GM21529 (cell line): ENCODE results near the gene BCLAF1.
"Not testable (repeated sequence)": the region's sequence is repeated elsewhere in the genome, so short reads cannot be mapped to it uniquely, and the experiment has no call there.

Experiments
- ATAC-seq: cut with Tn5 transposase; IDR thresholded peaks from one replicate; pipeline ENCODE4 v1.9.1; 2021; ENCODE audit not compliant: unreplicated experiment

The BCLAF1 gene

GRCh38 chr6:136250686-136251008 lies 39.0 kb downstream of the BCLAF1 start:
- peak; percentile 4 for ATAC-seq

- peak; percentile 97 for ATAC-seq
Observed at GRCh38 chr6:136249811-136250685, 39.6 kb downstream of the BCLAF1 start, which contains the start of gene MTFR2. Gene MTFR2 (minus strand): TSS chr6:136250311. CDS start chr6:136249099, 1,212 bp downstream.

GRCh38 chr6:136249336-136249735 lies 40.3 kb downstream of the BCLAF1 start:
- ATAC-seq: no peak

- ATAC-seq: no peak
Observed at GRCh38 chr6:136244061-136244616, 45.5 kb downstream of the BCLAF1 start.

GRCh38 chr6:136236466-136237293 lies 53.0 kb downstream of the BCLAF1 start:
- no peak for ATAC-seq

- no peak for ATAC-seq
Observed at GRCh38 chr6:136235233-136235564, 54.4 kb downstream of the BCLAF1 start.

- no peak for ATAC-seq
Observed at GRCh38 chr6:136232701-136233100, 56.9 kb downstream of the BCLAF1 start.

GRCh38 chr6:136230219-136230853 lies 59.3 kb downstream of the BCLAF1 start:
- no peak for ATAC-seq

GRCh38 chr6:136228814-136229213 lies 60.8 kb downstream of the BCLAF1 start:
- no peak for ATAC-seq

- ATAC-seq: peak; percentile 18
Observed at GRCh38 chr6:136226674-136227377, 62.8 kb downstream of the BCLAF1 start.

GRCh38 chr6:136226027-136226673 lies 63.5 kb downstream of the BCLAF1 start:
- peak; percentile 82 for ATAC-seq

GRCh38 chr6:136225496-136225895 lies 64.2 kb downstream of the BCLAF1 start:
- ATAC-seq: no peak

GRCh38 chr6:136224974-136225373 lies 64.7 kb downstream of the BCLAF1 start:
- ATAC-seq: not testable (repeated sequence)

GRCh38 chr6:136216503-136217401 lies 72.9 kb downstream of the BCLAF1 start:
- ATAC-seq: no peak

- ATAC-seq: no peak
Observed at GRCh38 chr6:136213853-136214252, 75.8 kb downstream of the BCLAF1 start.

- no peak for ATAC-seq
Observed at GRCh38 chr6:136213012-136213539, 76.6 kb downstream of the BCLAF1 start.

- no peak for ATAC-seq
Observed at GRCh38 chr6:136212608-136213007, 77.0 kb downstream of the BCLAF1 start.

- ATAC-seq: no peak
Observed at GRCh38 chr6:136210398-136211165, 79.1 kb downstream of the BCLAF1 start.
